Heart right ventricle (tissue), 16 donors: Measurements from ENCODE around the gene NUP37. TPM values are rescaled to one million over a fixed set of nuclear protein-coding genes. Genes with fewer than 3 reads are reported as not detected.
"Not testable (repeated sequence)": the region's sequence is repeated elsewhere in the genome, so short reads cannot be mapped to it uniquely, and the experiment has no call there.

Experiments
- ATAC-seq, 8 donors: fragments of 200-7000 bp; cut with Tn5 transposase; one replicate each; pipeline ENCODE4 v1.9.1; 2020; ENCODE audit warnings: mild to moderate bottlenecking in 8 of 8, moderate library complexity in 8 of 8, moderate number of reproducible peaks in 1 of 8
- DNase-seq, 2 donors: peaks; one replicate each; pipeline ENCODE4 v3.0.0-alpha.2; 2020
- H3K27ac ChIP-seq, 10 donors: fragments of 200-600 bp; sonication (generic) in 2 of 10; one replicate each; pipeline versions ENCODE4 v1.5.0 to v1.8.0; 2020 to 2022; ENCODE audit warnings: mild to moderate bottlenecking in 3 of 10
- H3K27me3 ChIP-seq, 7 donors: fragments of 200-600 bp; one replicate each; pipeline ENCODE4 v1.8.0; 2021 to 2022; ENCODE audit warnings: mild to moderate bottlenecking in 2 of 7
- H3K36me3 ChIP-seq, 9 donors: fragments of 200-600 bp; sonication (generic) in 1 of 9; one replicate each; pipeline versions ENCODE4 v1.5.0 to v1.8.0; 2020 to 2022; ENCODE audit warnings: mild to moderate bottlenecking in 2 of 9
- H3K4me1 ChIP-seq, 9 donors: fragments of 200-600 bp; sonication (generic) in 1 of 9; one replicate each; pipeline versions ENCODE4 v1.5.0 to v1.8.0; 2020 to 2022; ENCODE audit warnings: mild to moderate bottlenecking in 4 of 9
- H3K4me3 ChIP-seq, 10 donors: fragments of 200-600 bp; sonication (generic) in 2 of 10; one replicate each; pipeline versions ENCODE4 v1.5.0 to v1.8.0; 2020 to 2022; ENCODE audit warnings: mild to moderate bottlenecking in 7 of 10, moderate library complexity in 2 of 10
- H3K9me3 ChIP-seq, 11 donors: fragments of 200-600 bp in 10 of 11; sonication (generic) in 2 of 11; one replicate each; pipeline versions ENCODE4 v1.5.0 to v1.8.0; 2013 to 2022; ENCODE audit warnings: mild to moderate bottlenecking in 2 of 11, control low read depth in 1 of 11, moderate library complexity in 1 of 11
- whole genome bisulfite sequencing, 2 donors: extraction: QIAGEN DNeasy Blood & Tissue Kit; methylation state at CpG; one replicate each; pipeline ENCODE4 v1.1.7; 2013; ENCODE audit warnings: inconsistent platforms in 1 of 2; 5-methylcytosine and 5-hydroxymethylcytosine counted together
- intact Hi-C, 10 donors: fragments of 100-400 bp; cut with DNase I; formaldehyde crosslinking; loops; one replicate each; pipeline versions ENCODE4 v1.11.1 to v1.14.2; 2022
- polyA plus RNA-seq, 2 donors: library from polyadenylated mRNA; stranded (reverse); fragments of 200-250 nt; gene quantifications; one replicate each; pipeline ENCODE4 v1.2.3, GENCODE V29; 2013
- total RNA-seq, 10 donors: library from RNA; stranded (reverse); fragmentation: NEBNext Ultra II Directional in 3 of 10; extraction: Animal tissue kit (Norgen Biotek cat#: 25700) in 3 of 10; gene quantifications; one replicate each; pipeline versions ENCODE4 v1.2.1 to v1.2.4, GENCODE V29; 2021 to 2023
- TF ChIP-seq, protein P1 (sequence below), 9 donors: fragments of 200-600 bp; sonication (generic) in 2 of 9; IDR thresholded peaks; one replicate each; pipeline versions ENCODE4 v1.5.0 to v1.8.0; 2021 to 2022; ENCODE audit warnings: antibody characterized with exemption in 9 of 9, mild to moderate bottlenecking in 5 of 9, moderate library complexity in 1 of 9
- donor health status: Arrhythmogenic right ventricular cardiomyopathy.
- donor health status: ischemic (EF 13 %, LVEDD 7.1; RV severe dilation, severe dysfunction).
- donor health status: healthy with polysubstance abuse.
- donor health status: DM: no; HTN: yes; CAD: no.
- donor health status: DM: no; HTN: no; CAD: no.
- donor health status: ischemic (EF 25% LVEDD 6.9; RV normal size, moderate dysfunction).
- donor health status: ischemic (EF 25% LVEDD 5.7; RV mildly dilated, moderate dysfunction).
- donor health status: healthy.
- donor health status: DM: yes; HTN: yes; CAD: no.
- donor health status: Ischemic cardiomyopathy.
- donor health status: ischemic (EF 35%, LVEDD 5.7; RV mildly dilated, moderate dysfunction).
- donor health status: nonischemic (EF 11% LVEDD 7.7; RV severe dilation, severe dysfunction).
- donor health status: DM: yes; HTN: yes; CAD: no.
- donor health status: PGD.
- donor health status: ischemic (EF 29% LVEDD 5.4; RV normal size, mild dysfunction).
- donor health status: nonischemic (EF 23%, LVEDD 6.1; RV moderate dilation, normal function).

NUP37 gene
- total and polyA plus RNA-seq, 12 donors, result 6.4 to 23.9 (median 20.6) TPM

DNA sequence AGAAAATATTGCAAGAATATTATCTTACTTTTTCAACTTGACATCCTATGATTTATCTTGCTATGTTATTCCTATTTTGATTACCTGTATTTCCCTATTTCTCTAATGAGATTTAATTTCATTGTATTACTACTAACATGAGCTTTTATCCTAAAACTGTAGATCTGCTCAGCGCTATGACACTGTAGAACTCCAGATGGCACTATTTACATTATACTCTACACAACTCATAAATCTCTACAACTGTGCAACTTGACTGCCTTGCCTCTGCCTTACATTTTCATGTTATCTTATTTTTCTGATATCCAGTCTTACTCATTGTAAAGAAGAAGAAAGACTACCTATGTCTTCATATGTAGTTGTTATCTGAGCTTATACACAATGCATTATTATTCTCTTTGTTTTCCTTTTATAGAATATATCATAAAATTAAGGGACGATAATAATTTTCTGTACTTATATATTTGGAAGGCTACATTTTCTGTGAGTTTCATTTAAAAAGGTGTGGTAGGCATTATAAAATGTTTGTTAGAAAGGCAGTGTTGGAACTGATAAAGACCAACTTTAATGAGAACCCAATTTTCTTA lies 24.1 kb downstream of the NUP37 start:
- WGBS, 2 donors, result 79 to 86% methylated on average over 2 of the region's 2 CpGs
- DNase-seq (no peak), ATAC-seq (no peak)

DNA sequence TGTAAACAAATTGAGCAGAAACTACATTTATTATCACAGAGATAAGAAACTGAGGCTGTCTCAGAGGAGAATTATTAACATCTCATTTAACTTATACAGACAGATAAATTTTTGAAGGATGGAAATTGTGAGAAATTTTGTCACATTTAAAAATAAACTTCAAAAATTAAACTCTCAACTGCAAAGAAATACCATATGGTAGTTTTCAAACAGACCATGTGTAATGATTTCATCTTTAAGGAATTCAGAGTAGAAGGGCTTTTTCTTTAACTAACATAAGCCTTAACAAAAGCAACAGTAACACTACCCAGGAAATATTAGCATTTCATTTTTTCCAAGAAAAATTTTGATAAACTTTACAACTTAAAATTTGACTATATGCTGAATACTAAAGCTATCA lies 26.6 kb downstream of the NUP37 start:
- ATAC-seq (no peak), DNase-seq (no peak)
- peaks cover 0 to 12% (median 7%) of the 10 kb centered on the region in 9 donors for H3K4me1 ChIP-seq
- intact Hi-C loops, result no loop called here
- H3K27ac ChIP-seq, result peak overlapping the region in 1 of 10 donors; percentile 44
- H3K4me3 ChIP-seq, result no peak overlapping the region
- no peaks in the 10 kb centered on the region for H3K9me3 ChIP-seq
- H3K27me3 ChIP-seq, result no peaks in the 10 kb centered on the region
- H3K36me3 ChIP-seq, result peaks cover 0 to 33% (median 8%) of the 10 kb centered on the region in 9 donors
- TF ChIP-seq, protein P1, sequence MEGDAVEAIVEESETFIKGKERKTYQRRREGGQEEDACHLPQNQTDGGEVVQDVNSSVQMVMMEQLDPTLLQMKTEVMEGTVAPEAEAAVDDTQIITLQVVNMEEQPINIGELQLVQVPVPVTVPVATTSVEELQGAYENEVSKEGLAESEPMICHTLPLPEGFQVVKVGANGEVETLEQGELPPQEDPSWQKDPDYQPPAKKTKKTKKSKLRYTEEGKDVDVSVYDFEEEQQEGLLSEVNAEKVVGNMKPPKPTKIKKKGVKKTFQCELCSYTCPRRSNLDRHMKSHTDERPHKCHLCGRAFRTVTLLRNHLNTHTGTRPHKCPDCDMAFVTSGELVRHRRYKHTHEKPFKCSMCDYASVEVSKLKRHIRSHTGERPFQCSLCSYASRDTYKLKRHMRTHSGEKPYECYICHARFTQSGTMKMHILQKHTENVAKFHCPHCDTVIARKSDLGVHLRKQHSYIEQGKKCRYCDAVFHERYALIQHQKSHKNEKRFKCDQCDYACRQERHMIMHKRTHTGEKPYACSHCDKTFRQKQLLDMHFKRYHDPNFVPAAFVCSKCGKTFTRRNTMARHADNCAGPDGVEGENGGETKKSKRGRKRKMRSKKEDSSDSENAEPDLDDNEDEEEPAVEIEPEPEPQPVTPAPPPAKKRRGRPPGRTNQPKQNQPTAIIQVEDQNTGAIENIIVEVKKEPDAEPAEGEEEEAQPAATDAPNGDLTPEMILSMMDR (IDR thresholded peaks at IDR 0.05), result no peak

More for the DNA sequence above, 24.1 kb downstream of the NUP37 start:
- Histone ChIP-seq H3K27ac (no peak overlapping the region), H3K4me3 (no peak overlapping the region), H3K4me1 (peaks cover 0 to 12% (median 7%) of the 10 kb centered on the region in 9 donors), H3K36me3 (peaks cover 0 to 53% (median 17%) of the 10 kb centered on the region in 9 donors), H3K9me3 (no peaks in the 10 kb centered on the region), H3K27me3 (no peaks in the 10 kb centered on the region)
- intact Hi-C loops, result no loop called here
- TF ChIP-seq, protein P1 (IDR thresholded peaks at IDR 0.05), result peak in 5 of 9 donors; percentile 9 to 56 (median 40)

DNA sequence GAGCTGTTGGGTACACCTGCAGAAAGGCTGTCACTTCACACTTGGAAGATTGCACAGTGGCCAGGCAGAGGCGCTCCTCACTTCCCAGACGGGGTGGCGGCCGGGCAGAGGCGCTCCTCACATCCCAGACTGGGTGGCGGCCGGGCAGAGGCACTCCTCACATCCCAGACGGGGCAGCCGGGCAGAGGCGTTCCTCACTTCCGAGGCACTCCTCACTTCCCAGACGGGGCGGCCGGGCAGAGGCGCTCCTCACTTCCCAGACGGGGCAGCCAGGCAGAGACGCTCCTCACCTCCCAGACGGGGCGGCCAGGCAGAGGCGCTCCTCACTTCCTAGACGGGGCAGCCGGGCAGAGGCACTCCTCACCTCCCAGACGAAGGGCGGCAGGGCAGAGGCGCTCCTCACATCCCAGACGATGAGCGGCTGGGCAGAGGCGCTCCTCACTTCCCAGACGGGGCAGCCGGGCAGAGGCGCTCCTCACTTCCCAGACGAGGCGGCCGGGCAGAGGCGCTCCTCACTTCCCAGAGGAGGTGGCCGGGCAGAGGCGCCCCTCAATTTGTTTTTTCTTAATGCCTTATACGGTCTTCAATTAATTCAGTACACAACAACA lies 30.6 kb downstream of the NUP37 start:
- Histone ChIP-seq H3K36me3 (peaks cover 0 to 29% (median 12%) of the 10 kb centered on the region in 9 donors), H3K4me1 (peaks cover 0 to 12% (median 7%) of the 10 kb centered on the region in 9 donors)
- intact Hi-C loops, result loop anchor here in 1 of 10 donors (10.0 kb wide), 1 partner anchor 1075 kb away; no protein-coding TSS in a partner anchor
- H3K4me3 ChIP-seq, ATAC-seq, DNase-seq, H3K9me3 ChIP-seq, H3K27me3 ChIP-seq, H3K27ac ChIP-seq: not testable (repeated sequence)
- WGBS, 2 donors, result 98 to 99% methylated on average over 38 of the region's 38 CpGs

DNA sequence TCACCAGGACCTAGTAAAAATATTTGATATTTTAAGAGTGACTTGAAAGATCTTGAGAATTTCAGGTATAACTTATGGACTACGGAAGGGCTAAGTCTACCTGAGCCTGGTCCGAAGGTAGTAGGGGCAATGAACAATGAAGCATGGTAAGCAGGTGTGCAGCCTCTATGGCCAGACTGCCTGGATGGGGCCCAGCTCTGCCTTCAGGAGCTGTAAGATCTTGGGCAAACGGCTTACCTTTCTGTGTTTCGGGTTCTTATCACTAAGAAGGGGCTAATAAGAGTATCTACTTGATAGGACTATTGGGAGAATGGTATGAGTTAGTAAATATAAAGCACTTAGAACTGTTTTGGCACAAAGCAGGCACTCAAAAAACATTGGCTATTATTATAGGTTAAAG lies 39.1 kb downstream of the NUP37 start:
- Histone ChIP-seq H3K36me3 (peaks cover 0 to 97% (median 53%) of the 10 kb centered on the region in 9 donors), H3K4me3 (no peak overlapping the region), H3K27me3 (no peaks in the 10 kb centered on the region), H3K9me3 (no peaks in the 10 kb centered on the region), H3K27ac (no peak overlapping the region), H3K4me1 (no peaks in the 10 kb centered on the region)
- ATAC-seq (no peak), DNase-seq (no peak)
- TF ChIP-seq, protein P1 (IDR thresholded peaks at IDR 0.05), result no peak
- intact Hi-C loops, result loop anchor here in 1 of 10 donors (10.0 kb wide), 1 partner anchor 1066 kb away; no protein-coding TSS in a partner anchor
- WGBS, 2 donors, result 93 to 95% methylated on average over 4 of the region's 4 CpGs

DNA sequence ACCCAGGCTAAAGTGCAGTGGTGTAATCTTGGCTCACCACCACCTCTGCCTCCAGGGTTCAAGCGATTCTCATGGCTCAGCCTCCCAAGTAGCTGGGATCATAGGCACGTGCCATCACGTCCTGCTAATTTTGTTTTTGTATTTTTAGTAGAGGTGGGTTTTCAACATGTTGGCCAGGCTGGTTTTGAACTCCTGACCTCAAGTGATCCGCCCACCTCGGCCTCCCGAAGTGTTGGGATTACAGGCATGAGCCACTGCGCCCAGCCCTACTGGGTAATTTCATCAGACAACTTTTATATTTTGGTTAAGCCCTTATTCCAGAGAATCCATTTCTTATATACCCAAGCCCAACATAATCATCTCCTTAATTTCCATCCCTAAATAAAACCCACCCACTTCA lies 47.8 kb downstream of the NUP37 start:
- intact Hi-C loops, H3K4me3 ChIP-seq, H3K9me3 ChIP-seq, ATAC-seq, DNase-seq, H3K27me3 ChIP-seq, H3K27ac ChIP-seq: not testable (repeated sequence)
- Histone ChIP-seq H3K36me3 (peaks cover 0 to 45% (median 18%) of the 10 kb centered on the region in 9 donors), H3K4me1 (peaks cover 0 to 32% (median 7%) of the 10 kb centered on the region in 9 donors)
- 92 to 95% methylated on average over 7 of the region's 7 CpGs for WGBS, 2 donors
